Measurements from ENCODE around the gene TTC1.

DNA sequence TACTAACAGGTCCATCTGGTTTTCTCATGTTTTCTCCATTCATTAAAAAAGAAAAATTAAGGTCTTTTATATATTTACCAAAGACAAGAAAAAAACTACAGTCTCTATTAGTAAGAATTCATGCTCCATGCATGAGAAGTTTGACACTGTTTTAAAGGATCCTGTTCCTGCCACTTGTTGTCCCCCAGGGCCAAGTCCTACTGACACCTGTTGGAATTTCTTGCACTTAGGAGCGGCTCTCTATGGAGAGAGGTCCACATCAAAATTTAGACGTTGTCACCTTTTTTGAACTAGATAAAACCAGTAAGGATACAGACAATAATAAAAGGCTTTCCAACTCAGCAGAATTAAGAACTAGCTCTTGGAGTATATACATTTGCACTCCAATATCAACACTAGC is 68.1 kb downstream of the TTC1 start:
- TF ChIP-seq PATZ1 (CRISPR knock-in tag; IDR thresholded peaks at IDR 0.05; ENCODE audit: borderline replicate concordance): no peak
- no peak for TF ChIP-seq RARB (CRISPR knock-in tag; IDR thresholded peaks at IDR 0.05)
- no peak for TF ChIP-seq ARNTL (CRISPR knock-in tag; IDR thresholded peaks at IDR 0.05; ENCODE audit: borderline replicate concordance, low read depth)
- TF ChIP-seq TOX (CRISPR knock-in tag; IDR thresholded peaks at IDR 0.05; ENCODE audit: borderline replicate concordance): no peak
- TF ChIP-seq ZFP30 (CRISPR knock-in tag; IDR thresholded peaks at IDR 0.05): no peak
